GM12874 (cell line): ENCODE results near the gene LGALS4.

ENCODE experiments used
- TF ChIP-seq, protein P1 (sequence below): IDR thresholded peaks from 2 replicates; pipeline ENCODE4 v1.5.1; 2011; ENCODE audit warnings: low read depth, mild to moderate bottlenecking, control low read depth, low read length, moderate library complexity; ENCODE audit not compliant: insufficient read depth

LGALS4 gene

DNA sequence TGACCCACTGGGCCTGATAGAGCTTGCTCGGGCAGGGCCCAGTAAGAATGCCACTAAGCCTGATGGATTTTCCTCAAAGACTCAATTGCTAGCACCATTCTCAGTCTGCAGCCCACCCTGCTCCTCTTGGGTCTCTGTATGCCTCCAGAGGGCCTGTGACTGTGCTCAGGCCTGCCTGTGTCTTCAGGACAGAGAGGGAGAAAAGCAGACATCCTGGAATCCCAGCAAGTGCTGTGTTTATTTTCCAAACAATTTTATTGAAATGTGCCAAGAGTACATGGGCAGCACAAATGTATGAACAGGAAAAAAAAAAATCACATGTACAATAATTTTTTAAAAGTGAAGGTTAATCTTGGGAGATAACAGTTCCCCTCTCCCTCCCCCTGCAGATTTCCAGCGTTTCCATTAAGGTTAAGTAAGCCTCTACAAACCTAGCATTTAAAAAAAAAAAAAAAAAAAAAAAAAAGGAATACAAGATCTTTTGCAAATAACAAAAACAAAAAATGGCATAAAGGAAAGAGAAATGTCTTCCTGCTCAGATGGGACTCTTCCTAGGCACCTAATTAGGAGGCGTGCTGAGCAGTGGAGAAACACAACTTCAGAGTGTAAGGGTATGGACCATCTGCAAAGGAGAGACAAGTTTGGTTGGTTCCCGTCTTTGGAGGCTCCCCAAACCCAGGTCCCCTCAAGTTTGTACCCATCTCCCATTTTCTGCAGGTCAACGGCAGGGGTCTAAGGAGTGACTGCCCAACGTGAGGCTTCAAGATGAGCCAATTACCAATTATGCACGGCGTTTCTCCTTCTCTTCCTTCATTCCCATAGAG lies 23.6 kb upstream of the LGALS4 start:
- TF ChIP-seq, protein P1, sequence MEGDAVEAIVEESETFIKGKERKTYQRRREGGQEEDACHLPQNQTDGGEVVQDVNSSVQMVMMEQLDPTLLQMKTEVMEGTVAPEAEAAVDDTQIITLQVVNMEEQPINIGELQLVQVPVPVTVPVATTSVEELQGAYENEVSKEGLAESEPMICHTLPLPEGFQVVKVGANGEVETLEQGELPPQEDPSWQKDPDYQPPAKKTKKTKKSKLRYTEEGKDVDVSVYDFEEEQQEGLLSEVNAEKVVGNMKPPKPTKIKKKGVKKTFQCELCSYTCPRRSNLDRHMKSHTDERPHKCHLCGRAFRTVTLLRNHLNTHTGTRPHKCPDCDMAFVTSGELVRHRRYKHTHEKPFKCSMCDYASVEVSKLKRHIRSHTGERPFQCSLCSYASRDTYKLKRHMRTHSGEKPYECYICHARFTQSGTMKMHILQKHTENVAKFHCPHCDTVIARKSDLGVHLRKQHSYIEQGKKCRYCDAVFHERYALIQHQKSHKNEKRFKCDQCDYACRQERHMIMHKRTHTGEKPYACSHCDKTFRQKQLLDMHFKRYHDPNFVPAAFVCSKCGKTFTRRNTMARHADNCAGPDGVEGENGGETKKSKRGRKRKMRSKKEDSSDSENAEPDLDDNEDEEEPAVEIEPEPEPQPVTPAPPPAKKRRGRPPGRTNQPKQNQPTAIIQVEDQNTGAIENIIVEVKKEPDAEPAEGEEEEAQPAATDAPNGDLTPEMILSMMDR: no peak

DNA sequence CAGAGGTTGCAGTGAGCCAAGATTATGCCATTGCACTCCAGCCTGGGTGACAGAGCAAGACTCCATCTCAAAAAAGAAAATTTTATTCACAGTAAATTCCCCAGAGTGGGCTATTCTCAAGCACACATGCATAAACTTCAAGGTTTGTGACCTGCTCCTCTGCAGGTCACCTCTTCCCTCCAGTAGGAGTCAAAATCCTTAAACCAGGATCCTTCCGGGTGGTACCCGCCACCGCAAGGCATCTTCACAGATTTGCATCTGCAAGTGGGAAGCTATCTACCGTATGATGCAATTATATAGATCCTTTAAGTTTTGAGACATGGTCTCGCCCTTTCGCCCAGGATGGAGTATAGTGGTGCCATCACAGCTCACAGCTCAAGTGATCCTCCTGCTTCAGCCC lies 21.8 kb upstream of the LGALS4 start:
- TF ChIP-seq, protein P1: no peak

DNA sequence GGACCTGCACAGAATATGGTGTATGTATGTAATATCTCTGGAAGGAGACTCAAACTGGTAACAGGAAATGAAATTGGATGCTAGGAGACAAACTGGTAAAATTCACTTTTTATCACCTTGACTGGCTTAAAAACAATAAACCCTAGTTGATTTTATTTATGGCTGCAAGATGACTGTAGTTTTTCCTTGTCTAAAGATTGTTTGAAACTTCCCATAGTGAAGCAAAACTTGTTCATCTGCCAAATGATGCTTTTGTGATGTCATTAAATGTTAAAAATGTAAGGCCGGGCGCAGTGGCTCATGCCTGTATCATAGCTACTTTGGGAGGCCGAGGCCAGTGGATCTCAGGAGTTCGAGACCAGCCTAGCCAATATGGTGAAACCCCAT lies 21.4 kb upstream of the LGALS4 start:
- TF ChIP-seq, protein P1: no peak

DNA sequence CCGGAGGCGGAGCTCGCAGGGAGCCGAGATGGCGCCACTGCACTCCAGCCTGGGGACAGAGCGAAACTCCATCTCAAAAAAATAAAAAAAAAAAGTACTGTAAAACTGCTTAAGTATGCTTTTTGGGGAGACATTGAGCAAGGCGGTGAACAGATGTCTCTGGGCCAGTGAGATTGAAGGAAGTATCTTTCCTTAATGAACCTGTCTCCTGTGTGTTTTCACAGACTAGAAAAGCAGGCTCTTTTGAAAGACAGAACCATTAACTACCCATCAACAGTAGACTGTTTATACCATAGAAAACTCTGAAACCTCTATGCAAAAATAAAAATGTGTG lies 20.3 kb upstream of the LGALS4 start:
- TF ChIP-seq, protein P1: no peak

DNA sequence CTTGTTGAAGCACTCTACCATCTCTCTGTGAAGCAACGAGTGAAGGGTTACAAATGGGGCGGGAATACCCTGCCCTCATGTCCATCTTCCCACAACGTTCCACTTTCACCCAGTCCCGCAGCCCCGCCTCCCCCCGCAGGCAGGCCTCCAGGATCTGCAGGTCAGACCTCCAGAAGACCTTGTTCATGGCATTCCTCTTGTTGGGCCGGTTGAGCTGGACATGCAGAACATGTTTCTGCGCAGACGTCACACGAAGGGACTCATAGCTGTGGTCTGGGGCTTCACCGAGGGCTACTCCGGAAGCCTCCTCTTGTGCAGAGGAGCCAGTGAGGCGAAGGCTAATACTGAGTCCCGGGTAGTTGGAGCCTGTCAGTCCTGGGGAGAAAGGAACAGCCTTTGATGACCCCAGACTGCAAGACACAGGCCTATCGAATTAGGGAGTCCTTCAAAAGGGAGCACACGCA lies 18.4 kb upstream of the LGALS4 start:
- TF ChIP-seq, protein P1: no peak

DNA sequence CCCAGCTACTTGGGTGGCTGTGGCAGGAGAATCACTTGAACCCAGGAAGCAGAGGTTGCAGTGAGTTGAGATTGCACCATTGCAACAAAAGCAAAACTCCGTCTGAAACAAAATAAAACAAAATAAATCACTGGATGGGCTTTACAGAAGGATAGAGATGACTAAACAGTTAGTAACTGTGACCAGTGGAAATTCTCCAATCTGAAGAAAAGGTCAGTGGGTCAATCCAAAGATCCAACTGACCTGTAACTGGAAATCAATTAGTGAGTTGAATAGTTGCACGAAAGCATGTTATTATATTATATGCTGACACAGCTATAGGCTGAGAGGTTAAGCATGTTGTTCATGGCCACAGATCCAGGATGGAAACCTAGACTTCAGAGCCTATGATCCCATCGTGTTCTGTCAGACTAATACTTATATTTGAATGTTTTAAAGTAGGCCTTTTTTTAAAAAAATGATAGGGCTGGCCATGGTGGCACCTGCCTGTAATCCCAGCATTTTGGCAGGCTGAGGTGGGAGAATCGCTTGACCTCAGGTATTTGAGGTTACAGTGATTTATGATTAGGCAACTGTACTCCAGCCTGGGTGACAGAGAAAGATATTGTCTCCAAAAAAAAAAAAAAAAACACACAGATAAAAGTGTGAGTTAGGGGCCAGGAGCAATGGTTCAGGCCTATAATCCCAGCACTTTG lies 17.4 kb upstream of the LGALS4 start:
- TF ChIP-seq, protein P1: no peak

DNA sequence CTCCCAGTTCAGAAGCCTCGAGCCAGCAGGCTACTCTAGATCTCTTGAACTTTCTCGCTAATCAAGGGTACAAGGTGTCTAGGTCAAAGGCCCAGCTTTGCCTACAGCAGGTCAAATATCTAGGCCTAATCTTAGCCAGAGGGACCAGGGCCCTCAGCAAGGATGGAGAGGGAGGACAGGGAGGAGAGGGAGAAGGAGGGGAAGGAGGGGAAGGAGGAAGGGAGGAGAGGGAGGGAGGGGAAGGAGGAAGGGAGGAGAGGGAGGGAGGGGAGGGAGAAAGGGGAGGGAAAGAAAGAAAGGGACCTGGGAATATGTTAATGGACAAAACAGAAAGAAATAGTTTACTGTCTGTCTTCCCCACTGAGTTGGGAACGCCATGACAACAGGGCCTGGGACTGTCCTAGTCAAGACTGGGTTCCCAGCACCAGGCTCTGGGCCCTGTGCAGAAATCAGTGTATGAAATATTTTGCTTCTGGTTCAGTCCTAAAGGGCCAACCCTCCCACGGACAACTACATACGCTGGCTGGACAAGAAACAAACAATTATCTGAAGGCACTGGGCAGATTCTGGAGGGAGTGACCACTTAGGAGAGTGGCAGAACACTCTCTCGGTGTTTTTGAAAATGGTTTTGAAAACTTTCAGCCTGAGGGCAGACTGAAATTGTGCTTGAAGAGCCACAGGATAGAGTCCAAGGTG lies 14.3 kb upstream of the LGALS4 start:
- TF ChIP-seq, protein P1: no peak
